Mammary microvascular endothelial cell (primary cell): ENCODE data around the gene CDCA8. TPM values are rescaled to one million over a fixed set of nuclear protein-coding genes. Genes with fewer than 3 reads are reported as not detected.

Experiments
- total RNA-seq: library from RNA; depleted of rRNA; stranded (reverse); fragments of >200 nt; gene quantifications from 2 replicates; pipeline ENCODE4 v1.2.3, GENCODE V29; 2015

The CDCA8 gene
- total RNA-seq = 31.5 and 34.0 TPM in 2 replicates

DNA sequence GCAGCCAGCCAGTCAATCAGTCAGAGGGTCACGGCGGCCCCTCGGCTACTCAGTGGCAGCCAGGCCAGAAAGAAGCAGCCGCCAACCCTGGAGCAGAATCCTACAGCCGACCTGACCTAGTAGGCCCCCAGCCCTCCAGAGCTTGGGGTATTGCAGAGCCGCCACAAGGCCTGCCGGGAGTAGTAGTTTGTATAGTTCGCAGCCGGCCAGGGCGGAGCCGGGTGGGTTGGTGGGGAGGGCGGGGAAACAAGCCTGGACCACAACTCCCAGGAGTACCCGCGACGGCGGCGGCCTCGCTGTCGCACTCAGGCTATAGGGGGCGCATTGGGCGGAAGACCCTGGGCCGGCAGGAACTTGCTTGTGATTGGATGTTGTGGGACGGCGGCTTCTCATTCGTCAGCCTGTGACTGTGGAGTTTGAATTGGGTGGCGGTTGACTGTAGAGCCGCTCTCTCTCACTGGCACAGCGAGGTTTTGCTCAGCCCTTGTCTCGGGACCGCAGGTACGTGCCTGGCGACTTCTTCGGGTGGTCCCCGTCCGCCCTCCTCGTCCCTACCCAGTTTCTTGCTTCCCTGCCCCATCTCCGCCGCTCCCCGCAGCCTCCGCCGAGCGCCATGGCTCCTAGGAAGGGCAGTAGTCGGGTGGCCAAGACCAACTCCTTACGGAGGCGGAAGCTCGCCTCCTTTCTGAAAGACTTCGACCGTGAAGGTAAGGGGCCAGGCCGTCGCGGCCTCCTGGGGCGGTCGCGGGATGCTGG, at the start of gene CDCA8:
Gene CDCA8, plus strand, starts transcription at position 439 of the 756 bp plus-strand sequence. Its CDS starts 175 bp downstream, at position 614.

Other genes with a start within 250 kb of the CDCA8 start
- 4.2 and 5.7 TPM in 2 replicates for gene ZC3H12A, start 217.9 kb upstream of the CDCA8 start, total RNA-seq
- gene MEAF6, start 177.8 kb upstream of the CDCA8 start, total RNA-seq = 58.8 and 85.2 TPM in 2 replicates
- gene SNIP1, start 138.2 kb upstream of the CDCA8 start, total RNA-seq = 7.9 and 11.3 TPM in 2 replicates
- gene DNALI1, start 135.6 kb upstream of the CDCA8 start, total RNA-seq = 0.20 and 0.34 TPM in 2 replicates
- 30.7 and 33.2 TPM in 2 replicates for gene GNL2, start 96.6 kb upstream of the CDCA8 start, total RNA-seq
- gene RSPO1, start 57.6 kb upstream of the CDCA8 start, total RNA-seq = not detected in 2 replicates
- not detected in 2 replicates for gene EPHA10, start 72.6 kb downstream of the CDCA8 start, total RNA-seq
- gene MANEAL, start 101.3 kb downstream of the CDCA8 start, total RNA-seq = 0.40 and 0.59 TPM in 2 replicates
- 56.0 and 68.2 TPM in 2 replicates for gene C1orf122, start 115.3 kb downstream of the CDCA8 start, total RNA-seq
- gene YRDC, start 115.7 kb downstream of the CDCA8 start, total RNA-seq = 26.6 and 30.7 TPM in 2 replicates
- 2.1 and 2.4 TPM in 2 replicates for gene MTF1, start 167.1 kb downstream of the CDCA8 start, total RNA-seq